Tibial nerve (tissue), 4 donors: ENCODE measurements around the gene IGSF6. TPM values are rescaled to one million over a fixed set of nuclear protein-coding genes. Genes with fewer than 3 reads are reported as not detected.
"Not testable (repeated sequence)": the region's sequence is repeated elsewhere in the genome, so short reads cannot be mapped to it uniquely, and the experiment has no call there.

Source experiments
- DNase-seq, 2 donors: peaks; one replicate each; pipeline ENCODE4 v3.0.0-alpha.2; 2019; ENCODE audit warnings: low spot score in 2 of 2
- H3K27ac ChIP-seq, 4 donors: fragments of 200-600 bp; sonication (generic) in 3 of 4; one replicate each; pipeline ENCODE4 v1.5.1; 2017 to 2019; ENCODE audit warnings: mild to moderate bottlenecking in 1 of 4
- H3K27me3 ChIP-seq, 2 donors: fragments of 200-600 bp; sonication (generic) in 1 of 2; one replicate each; pipeline versions ENCODE4 v1.5.1 to v1.6.0; 2017 to 2019
- H3K36me3 ChIP-seq, 3 donors: fragments of 200-600 bp; sonication (generic); one replicate each; pipeline ENCODE4 v1.5.1; 2018 to 2019
- H3K4me1 ChIP-seq, 4 donors: fragments of 200-600 bp; sonication (generic) in 3 of 4; one replicate each; pipeline ENCODE4 v1.5.1; 2017 to 2019
- H3K4me3 ChIP-seq, 4 donors: fragments of 200-600 bp; sonication (generic) in 3 of 4; one replicate each; pipeline ENCODE4 v1.5.1; 2017 to 2019; ENCODE audit warnings: mild to moderate bottlenecking in 1 of 4, moderate library complexity in 1 of 4
- H3K9me3 ChIP-seq, 4 donors: fragments of 200-600 bp; sonication (generic) in 3 of 4; one replicate each; pipeline ENCODE4 v1.5.1; 2017 to 2019
- EP300 ChIP-seq, 2 donors: sonication (generic); formaldehyde crosslinking; IDR thresholded peaks; one replicate each; pipeline ENCODE4 v1.6.1; 2017; ENCODE audit warnings: antibody characterized with exemption in 2 of 2, mild to moderate bottlenecking in 1 of 2
- POLR2A ChIP-seq, 2 donors: fragments of 450-650 bp; IDR thresholded peaks; one replicate each; pipeline ENCODE4 v1.6.1; 2017; ENCODE audit warnings: antibody characterized with exemption in 2 of 2, mild to moderate bottlenecking in 2 of 2, moderate library complexity in 2 of 2
- WGBS, 2 donors: methylation state at CpG; one replicate each; pipeline ENCODE4 v1.1.5; 2018; 5-methylcytosine and 5-hydroxymethylcytosine counted together
- total RNA-seq, 4 donors: library from RNA; depleted of rRNA; stranded (reverse); fragments of >200 nt; gene quantifications; one replicate each; pipeline ENCODE4 v1.1.0, GENCODE V29; 2016
- TF ChIP-seq, protein P1 (sequence below), 5 experiments: fragments of 200-600 bp in 3 of 5; fragments of 450-650 bp in 2 of 5; sonication (generic) in 3 of 5; IDR thresholded peaks; one replicate each; pipeline ENCODE4 v1.5.1; 2016 to 2019; ENCODE audit warnings: antibody characterized with exemption in 5 of 5, mild to moderate bottlenecking in 3 of 5, moderate library complexity in 2 of 5

IGSF6 gene
- total RNA-seq, 4 donors from 2014 or later, result 0.60 to 3.3 (median 1.8) TPM

- no peak for DNase-seq
- WGBS, 2 donors, result 69 to 73% methylated on average over 4 of the region's 4 CpGs
- TF ChIP-seq, protein P1, sequence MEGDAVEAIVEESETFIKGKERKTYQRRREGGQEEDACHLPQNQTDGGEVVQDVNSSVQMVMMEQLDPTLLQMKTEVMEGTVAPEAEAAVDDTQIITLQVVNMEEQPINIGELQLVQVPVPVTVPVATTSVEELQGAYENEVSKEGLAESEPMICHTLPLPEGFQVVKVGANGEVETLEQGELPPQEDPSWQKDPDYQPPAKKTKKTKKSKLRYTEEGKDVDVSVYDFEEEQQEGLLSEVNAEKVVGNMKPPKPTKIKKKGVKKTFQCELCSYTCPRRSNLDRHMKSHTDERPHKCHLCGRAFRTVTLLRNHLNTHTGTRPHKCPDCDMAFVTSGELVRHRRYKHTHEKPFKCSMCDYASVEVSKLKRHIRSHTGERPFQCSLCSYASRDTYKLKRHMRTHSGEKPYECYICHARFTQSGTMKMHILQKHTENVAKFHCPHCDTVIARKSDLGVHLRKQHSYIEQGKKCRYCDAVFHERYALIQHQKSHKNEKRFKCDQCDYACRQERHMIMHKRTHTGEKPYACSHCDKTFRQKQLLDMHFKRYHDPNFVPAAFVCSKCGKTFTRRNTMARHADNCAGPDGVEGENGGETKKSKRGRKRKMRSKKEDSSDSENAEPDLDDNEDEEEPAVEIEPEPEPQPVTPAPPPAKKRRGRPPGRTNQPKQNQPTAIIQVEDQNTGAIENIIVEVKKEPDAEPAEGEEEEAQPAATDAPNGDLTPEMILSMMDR (IDR thresholded peaks at IDR 0.05), result no peak
- TF ChIP-seq EP300 (IDR thresholded peaks at IDR 0.05) (no peak), POLR2A (IDR thresholded peaks at IDR 0.05) (no peak)
- no peaks in the 10 kb centered on the region for H3K36me3 ChIP-seq
- H3K27me3 ChIP-seq, result no peaks in the 10 kb centered on the region
- H3K27ac ChIP-seq, result no peak overlapping the region
- H3K9me3 ChIP-seq, result peaks cover 0 to 8% (median 0%) of the 10 kb centered on the region in 4 donors
- H3K4me1 ChIP-seq, result no peaks in the 10 kb centered on the region
- no peak overlapping the region for H3K4me3 ChIP-seq
Measured at GRCh38 chr16:21689107-21689506, 36.7 kb upstream of the IGSF6 start.

DNA sequence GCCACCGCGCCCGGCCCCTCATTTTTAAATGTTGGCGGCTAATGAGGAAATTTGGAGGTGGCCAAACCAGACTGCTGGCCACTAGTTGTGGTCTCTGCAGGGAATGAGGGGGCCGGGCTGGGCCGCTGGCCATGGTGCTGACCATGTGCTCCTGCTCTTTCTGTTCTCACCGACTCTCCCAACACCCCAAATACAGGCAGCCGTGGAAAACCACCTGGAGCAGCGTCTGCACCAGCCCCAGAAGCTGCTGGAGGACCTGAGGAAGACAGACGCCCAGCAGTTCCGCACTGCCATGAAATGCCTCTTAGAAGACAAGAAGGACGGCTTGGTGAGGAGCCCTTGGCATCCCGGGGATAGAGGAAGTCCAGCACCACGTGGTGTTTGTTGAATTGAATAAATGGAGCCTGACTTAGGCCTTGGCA lies 32.6 kb upstream of the IGSF6 start:
- H3K4me3 ChIP-seq, result no peak overlapping the region
- TF ChIP-seq POLR2A (IDR thresholded peaks at IDR 0.05), result no peak
- TF ChIP-seq EP300 (IDR thresholded peaks at IDR 0.05), result no peak
- H3K36me3 ChIP-seq, result no peaks in the 10 kb centered on the region
- DNase-seq, result no peak
- no peaks in the 10 kb centered on the region for H3K27me3 ChIP-seq
- H3K4me1 ChIP-seq, result no peaks in the 10 kb centered on the region
- no peak overlapping the region for H3K27ac ChIP-seq
- 42 to 48% methylated on average over 12 to 14 of the region's 14 CpGs for WGBS, 2 donors
- H3K9me3 ChIP-seq, result peaks cover 0 to 8% (median 0%) of the 10 kb centered on the region in 4 donors

DNA sequence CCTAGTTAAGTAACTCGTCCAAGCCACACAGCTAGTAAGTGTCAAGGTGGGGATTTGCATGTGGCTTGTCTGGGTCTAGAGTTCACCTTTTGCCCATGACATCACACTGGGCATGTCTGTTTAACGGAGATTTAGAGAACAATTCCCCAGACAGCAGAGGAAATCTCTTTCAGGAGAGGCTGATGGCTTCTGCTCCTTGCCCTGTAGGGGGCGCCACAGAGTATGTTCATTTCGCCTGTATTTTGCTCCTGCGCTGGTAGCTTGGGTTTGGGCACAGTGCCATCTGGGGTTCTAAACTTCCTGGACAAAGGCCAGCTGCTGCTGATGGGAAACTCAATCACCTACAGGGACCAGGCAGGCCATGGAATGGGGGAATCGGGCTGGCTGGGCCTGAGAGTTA lies 31.8 kb upstream of the IGSF6 start:
- DNase-seq, result no peak
- Histone ChIP-seq H3K27me3 (no peaks in the 10 kb centered on the region), H3K27ac (no peak overlapping the region), H3K36me3 (no peaks in the 10 kb centered on the region), H3K4me1 (no peaks in the 10 kb centered on the region), H3K4me3 (no peak overlapping the region), H3K9me3 (peaks cover 0 to 8% (median 0%) of the 10 kb centered on the region in 4 donors)
- TF ChIP-seq POLR2A (IDR thresholded peaks at IDR 0.05), result no peak
- 27 to 42% methylated on average over 3 to 6 of the region's 6 CpGs for WGBS, 2 donors

GRCh38 chr16:21683184-21683583 lies 30.8 kb upstream of the IGSF6 start:
- Histone ChIP-seq H3K27me3 (no peaks in the 10 kb centered on the region), H3K4me1 (no peaks in the 10 kb centered on the region), H3K4me3 (no peak overlapping the region), H3K36me3 (no peaks in the 10 kb centered on the region), H3K27ac (no peak overlapping the region), H3K9me3 (peaks cover 0 to 4% (median 0%) of the 10 kb centered on the region in 4 donors)
- no peak for DNase-seq
- TF ChIP-seq, protein P1 (IDR thresholded peaks at IDR 0.05), result no peak
- TF ChIP-seq POLR2A (IDR thresholded peaks at IDR 0.05), result no peak
- TF ChIP-seq EP300 (IDR thresholded peaks at IDR 0.05), result no peak
- WGBS, 2 donors, result 71 to 83% methylated on average over 3 of the region's 3 CpGs

DNA sequence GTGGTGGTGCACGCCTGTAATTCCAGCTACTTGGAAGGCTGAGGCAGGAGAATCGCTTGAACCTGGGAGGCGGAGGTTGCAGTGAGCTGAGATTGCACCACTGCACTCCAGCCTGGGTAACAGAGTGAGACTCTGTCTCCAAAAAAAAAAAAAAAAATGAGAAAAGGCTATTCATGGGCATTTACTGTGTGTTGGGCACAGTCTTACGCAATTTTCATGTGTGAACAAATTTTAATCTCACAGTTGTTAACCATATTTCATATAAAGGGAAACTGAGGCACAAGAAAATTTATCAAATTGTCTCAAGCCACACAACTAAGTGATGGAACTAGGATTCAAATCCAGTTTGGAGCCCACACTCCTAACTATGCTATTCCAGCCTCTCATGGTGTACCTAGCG lies 28.3 kb upstream of the IGSF6 start:
- H3K4me1 ChIP-seq, DNase-seq, H3K27me3 ChIP-seq, H3K27ac ChIP-seq, H3K9me3 ChIP-seq, H3K36me3 ChIP-seq, H3K4me3 ChIP-seq: not testable (repeated sequence)
- WGBS, 2 donors, result 89 to 90% methylated on average over 5 of the region's 5 CpGs

- H3K27me3 ChIP-seq, result not testable (repeated sequence)
- WGBS, 2 donors, result 87 to 92% methylated on average over 4 of the region's 4 CpGs
Measured at GRCh38 chr16:21674456-21674855, 22.0 kb upstream of the IGSF6 start.

GRCh38 chr16:21673469-21673868 lies 21.1 kb upstream of the IGSF6 start:
- DNase-seq, result no peak
- H3K4me3 ChIP-seq, result no peak overlapping the region
- H3K9me3 ChIP-seq, result peaks cover 0 to 20% (median 0%) of the 10 kb centered on the region in 4 donors
- H3K27me3 ChIP-seq, result no peaks in the 10 kb centered on the region
- TF ChIP-seq, protein P1 (IDR thresholded peaks at IDR 0.05), result no peak
- TF ChIP-seq POLR2A (IDR thresholded peaks at IDR 0.05), result no peak
- TF ChIP-seq EP300 (IDR thresholded peaks at IDR 0.05), result no peak
- no peaks in the 10 kb centered on the region for H3K36me3 ChIP-seq
- 93 to 95% methylated on average over 3 of the region's 3 CpGs for WGBS, 2 donors
- no peaks in the 10 kb centered on the region for H3K4me1 ChIP-seq
- H3K27ac ChIP-seq, result no peak overlapping the region

More at GRCh38 chr16:21674456-21674855, 22.0 kb upstream of the IGSF6 start:
- H3K36me3 ChIP-seq, DNase-seq, H3K27ac ChIP-seq, H3K4me1 ChIP-seq, H3K4me3 ChIP-seq: not testable (repeated sequence)
- H3K9me3 ChIP-seq, result peaks cover 0 to 20% (median 0%) of the 10 kb centered on the region in 4 donors
